ENCODE results near the gene PAK3. TPM values are rescaled to one million over a fixed set of nuclear protein-coding genes. Genes with fewer than 3 reads are reported as not detected.

Gene PAK3
- polyA plus RNA-seq, 3 donors from 2014 or later, result 0.12 TPM; not detected in 2

GRCh38 chrX:111254896-111255693, 159.1 kb downstream of the PAK3 start:
- Mint-ChIP-seq H3K27me3 (ENCODE audit: low read depth in 3 of 3) (peaks cover 0 to 6% (median 2%) of the 10 kb centered on the region in 3 donors), H3K36me3 (no peaks in the 10 kb centered on the region), H3K4me1 (no peaks in the 10 kb centered on the region), H3K9me3 (no peaks in the 10 kb centered on the region), H3K27ac (no peak overlapping the region), H3K4me3 (no peak overlapping the region)
- no peak for DNase-seq

- no peaks in the 10 kb centered on the region for H3K36me3 Mint-ChIP-seq
- peaks cover 0 to 9% (median 0%) of the 10 kb centered on the region in 3 donors for H3K27me3 Mint-ChIP-seq (ENCODE audit: low read depth in 3 of 3)
- DNase-seq, result no peak
- H3K9me3 Mint-ChIP-seq, result peaks cover 0 to 2% (median 0%) of the 10 kb centered on the region in 6 donors
- no peak overlapping the region for H3K4me3 Mint-ChIP-seq
- H3K4me1 Mint-ChIP-seq, result no peaks in the 10 kb centered on the region
- H3K27ac Mint-ChIP-seq, result no peak overlapping the region
Measured at GRCh38 chrX:111257733-111258132, 161.7 kb downstream of the PAK3 start.

- peaks cover 0 to 2% (median 0%) of the 10 kb centered on the region in 6 donors for H3K9me3 Mint-ChIP-seq
- H3K4me1 Mint-ChIP-seq, result no peaks in the 10 kb centered on the region
- H3K27ac Mint-ChIP-seq, result no peak overlapping the region
- no peaks in the 10 kb centered on the region for H3K36me3 Mint-ChIP-seq
- no peak for DNase-seq
- H3K4me3 Mint-ChIP-seq, result no peak overlapping the region
- peaks cover 0 to 9% (median 0%) of the 10 kb centered on the region in 3 donors for H3K27me3 Mint-ChIP-seq (ENCODE audit: low read depth in 3 of 3)
Measured at GRCh38 chrX:111259559-111259958, 163.6 kb downstream of the PAK3 start.

- peak overlapping the region in 1 of 6 donors; percentile 25 for H3K27ac Mint-ChIP-seq
- H3K27me3 Mint-ChIP-seq (ENCODE audit: low read depth in 3 of 3), result peaks cover 0 to 9% (median 0%) of the 10 kb centered on the region in 3 donors
- DNase-seq, result no peak
- H3K4me3 Mint-ChIP-seq, result no peak overlapping the region
- H3K9me3 Mint-ChIP-seq, result peaks cover 0 to 2% (median 0%) of the 10 kb centered on the region in 6 donors
- H3K36me3 Mint-ChIP-seq, result no peaks in the 10 kb centered on the region
- no peaks in the 10 kb centered on the region for H3K4me1 Mint-ChIP-seq
Measured at GRCh38 chrX:111260451-111260850, 164.5 kb downstream of the PAK3 start.

GRCh38 chrX:111262086-111262485, 166.1 kb downstream of the PAK3 start:
- DNase-seq, result no peak
- Mint-ChIP-seq H3K4me3 (no peak overlapping the region), H3K9me3 (peaks cover 0 to 2% (median 0%) of the 10 kb centered on the region in 6 donors), H3K27me3 (ENCODE audit: low read depth in 3 of 3) (peaks cover 0 to 12% (median 0%) of the 10 kb centered on the region in 3 donors), H3K36me3 (no peaks in the 10 kb centered on the region), H3K4me1 (no peaks in the 10 kb centered on the region), H3K27ac (no peak overlapping the region)

GRCh38 chrX:111264385-111264784, 168.4 kb downstream of the PAK3 start:
- peaks cover 1 to 9% (median 4%) of the 10 kb centered on the region in 3 donors for H3K27me3 Mint-ChIP-seq (ENCODE audit: low read depth in 3 of 3)
- no peak overlapping the region for H3K4me3 Mint-ChIP-seq
- peaks cover 0 to 2% (median 0%) of the 10 kb centered on the region in 6 donors for H3K9me3 Mint-ChIP-seq
- H3K27ac Mint-ChIP-seq, result no peak overlapping the region
- no peak for DNase-seq
- H3K36me3 Mint-ChIP-seq, result no peaks in the 10 kb centered on the region
- H3K4me1 Mint-ChIP-seq, result no peaks in the 10 kb centered on the region

GRCh38 chrX:111265486-111265885, 169.5 kb downstream of the PAK3 start:
- H3K27ac Mint-ChIP-seq, result no peak overlapping the region
- no peaks in the 10 kb centered on the region for H3K36me3 Mint-ChIP-seq
- H3K4me1 Mint-ChIP-seq, result no peaks in the 10 kb centered on the region
- DNase-seq, result no peak
- no peak overlapping the region for H3K4me3 Mint-ChIP-seq
- peaks cover 1 to 9% (median 4%) of the 10 kb centered on the region in 3 donors for H3K27me3 Mint-ChIP-seq (ENCODE audit: low read depth in 3 of 3)
- peaks cover 0 to 2% (median 0%) of the 10 kb centered on the region in 6 donors for H3K9me3 Mint-ChIP-seq

- Mint-ChIP-seq H3K27me3 (ENCODE audit: low read depth in 3 of 3) (peaks cover 1 to 13% (median 4%) of the 10 kb centered on the region in 3 donors), H3K4me1 (no peaks in the 10 kb centered on the region), H3K4me3 (no peak overlapping the region), H3K36me3 (no peaks in the 10 kb centered on the region), H3K27ac (no peak overlapping the region), H3K9me3 (no peaks in the 10 kb centered on the region)
- DNase-seq, result no peak
Measured at GRCh38 chrX:111268506-111268905, 172.5 kb downstream of the PAK3 start.

- no peak for DNase-seq
- Mint-ChIP-seq H3K4me1 (no peaks in the 10 kb centered on the region), H3K9me3 (peaks cover 0 to 4% (median 0%) of the 10 kb centered on the region in 6 donors), H3K27me3 (ENCODE audit: low read depth in 3 of 3) (peaks cover 1 to 17% (median 4%) of the 10 kb centered on the region in 3 donors), H3K27ac (no peak within 1 kb of the TSS), H3K4me3 (no peak within 1 kb of the TSS), H3K36me3 (no peaks in the 10 kb centered on the region)
Measured at GRCh38 chrX:111270339-111270738, 174.3 kb downstream of the PAK3 start, which contains the start of gene CAPN6. Gene CAPN6 (minus strand): TSS chrX:111270483. CDS start chrX:111263936, 6,547 bp downstream.

Other genes with a start within 250 kb of the PAK3 start
- not detected for gene CAPN6, start 174.3 kb downstream of the PAK3 start, polyA plus RNA-seq